ENCODE results near the gene TNKS1BP1.

DNA sequence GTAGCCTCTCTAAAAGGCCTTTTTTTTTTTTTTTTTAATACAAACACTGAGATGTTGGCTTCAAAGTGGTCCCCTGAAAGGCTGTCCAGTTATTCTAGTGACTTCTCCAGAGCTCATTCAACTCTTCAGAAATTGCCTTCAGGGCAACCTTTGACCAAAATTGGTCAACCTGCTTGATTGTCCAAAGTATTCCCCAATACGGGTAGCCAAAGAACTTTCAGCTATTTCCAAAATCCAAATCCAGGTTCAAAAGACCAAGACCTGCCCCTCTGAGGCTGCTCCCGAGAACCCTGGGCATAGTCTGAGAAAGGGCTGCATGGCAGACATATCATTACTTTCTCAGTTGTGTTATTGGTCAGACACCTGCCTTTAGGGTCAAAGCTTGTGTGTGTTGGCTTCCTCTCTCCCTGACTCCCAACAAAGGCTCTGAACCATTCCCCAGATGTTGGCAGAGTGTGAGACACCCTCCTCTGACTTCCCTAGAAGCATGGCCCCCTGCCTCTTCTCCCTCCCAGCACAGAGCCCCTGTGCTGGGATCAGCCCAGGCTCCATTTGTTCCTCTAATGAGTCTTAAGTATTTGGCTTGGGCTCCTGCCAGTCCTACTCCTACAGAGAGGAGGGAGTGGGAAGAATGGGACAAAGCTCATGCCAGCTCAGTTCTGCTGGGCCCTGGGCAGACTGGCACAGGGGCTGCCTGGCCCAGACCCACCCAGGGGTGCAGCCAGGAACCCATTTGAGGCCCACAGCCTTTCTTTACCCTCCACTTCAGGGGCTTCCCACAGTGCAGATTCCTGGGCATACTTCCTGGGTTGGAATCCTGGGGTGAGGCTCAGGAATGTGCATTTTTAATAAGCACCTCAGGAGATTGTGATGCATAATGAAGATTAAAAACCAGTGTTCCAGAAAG is 30.3 kb downstream of the TNKS1BP1 start:
- TF ChIP-seq ZFP36 (IDR thresholded peaks at IDR 0.05; ENCODE audit: low read depth, low read length, partially characterized antibody) (no peak), TAF1 (IDR thresholded peaks at IDR 0.05; ENCODE audit: control insufficient read depth, extremely low read depth, insufficient read depth, low read length, severe bottlenecking) (no peak), ARNT (IDR thresholded peaks at IDR 0.05) (no peak), BCL6 (CRISPR knock-in tag; IDR thresholded peaks at IDR 0.05) (no peak), EZH2 (IDR thresholded peaks at IDR 0.05; ENCODE audit: borderline replicate concordance, low read depth, low read length) (no peak), JUND (IDR thresholded peaks at IDR 0.05; ENCODE audit: borderline replicate concordance, low read depth, low read length) (no peak), JUND (tag; IDR thresholded peaks at IDR 0.05; ENCODE audit: borderline replicate concordance, low read depth, low read length) (no peak), BRD9 (IDR thresholded peaks at IDR 0.05; ENCODE audit: low read depth, partially characterized antibody) (no peak), PHTF2 (CRISPR knock-in tag; IDR thresholded peaks at IDR 0.05) (no peak), NCOA2 (IDR thresholded peaks at IDR 0.05; ENCODE audit: partially characterized antibody in 2 of 2) (no peak), RFX5 (IDR thresholded peaks at IDR 0.05; ENCODE audit: low read depth, low read length) (no peak), MTA3 (IDR thresholded peaks at IDR 0.05; ENCODE audit: borderline replicate concordance) (no peak), ZEB2 (IDR thresholded peaks at IDR 0.05) (no peak)
- TF ChIP-seq, protein P1, sequence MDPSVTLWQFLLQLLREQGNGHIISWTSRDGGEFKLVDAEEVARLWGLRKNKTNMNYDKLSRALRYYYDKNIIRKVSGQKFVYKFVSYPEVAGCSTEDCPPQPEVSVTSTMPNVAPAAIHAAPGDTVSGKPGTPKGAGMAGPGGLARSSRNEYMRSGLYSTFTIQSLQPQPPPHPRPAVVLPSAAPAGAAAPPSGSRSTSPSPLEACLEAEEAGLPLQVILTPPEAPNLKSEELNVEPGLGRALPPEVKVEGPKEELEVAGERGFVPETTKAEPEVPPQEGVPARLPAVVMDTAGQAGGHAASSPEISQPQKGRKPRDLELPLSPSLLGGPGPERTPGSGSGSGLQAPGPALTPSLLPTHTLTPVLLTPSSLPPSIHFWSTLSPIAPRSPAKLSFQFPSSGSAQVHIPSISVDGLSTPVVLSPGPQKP (CRISPR knock-in tag; IDR thresholded peaks at IDR 0.05), result no peak
- TF ChIP-seq, protein P2, sequence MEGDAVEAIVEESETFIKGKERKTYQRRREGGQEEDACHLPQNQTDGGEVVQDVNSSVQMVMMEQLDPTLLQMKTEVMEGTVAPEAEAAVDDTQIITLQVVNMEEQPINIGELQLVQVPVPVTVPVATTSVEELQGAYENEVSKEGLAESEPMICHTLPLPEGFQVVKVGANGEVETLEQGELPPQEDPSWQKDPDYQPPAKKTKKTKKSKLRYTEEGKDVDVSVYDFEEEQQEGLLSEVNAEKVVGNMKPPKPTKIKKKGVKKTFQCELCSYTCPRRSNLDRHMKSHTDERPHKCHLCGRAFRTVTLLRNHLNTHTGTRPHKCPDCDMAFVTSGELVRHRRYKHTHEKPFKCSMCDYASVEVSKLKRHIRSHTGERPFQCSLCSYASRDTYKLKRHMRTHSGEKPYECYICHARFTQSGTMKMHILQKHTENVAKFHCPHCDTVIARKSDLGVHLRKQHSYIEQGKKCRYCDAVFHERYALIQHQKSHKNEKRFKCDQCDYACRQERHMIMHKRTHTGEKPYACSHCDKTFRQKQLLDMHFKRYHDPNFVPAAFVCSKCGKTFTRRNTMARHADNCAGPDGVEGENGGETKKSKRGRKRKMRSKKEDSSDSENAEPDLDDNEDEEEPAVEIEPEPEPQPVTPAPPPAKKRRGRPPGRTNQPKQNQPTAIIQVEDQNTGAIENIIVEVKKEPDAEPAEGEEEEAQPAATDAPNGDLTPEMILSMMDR (IDR thresholded peaks at IDR 0.05 in 2 of 3, conservative IDR thresholded peaks at IDR 0.05 in 1 of 3; ENCODE audit: insufficient read depth in 2 of 3, low read depth in 1 of 3, low read length in 3 of 3), result no peak

All from K562 (cell line).